Mucosa of gallbladder (tissue), 1 donor: Measurements from ENCODE around the gene ITGB1. TPM values are rescaled to one million over a fixed set of nuclear protein-coding genes. Genes with fewer than 3 reads are reported as not detected.

Experiments
- DNase-seq: peaks from one replicate; pipeline ENCODE4 v3.0.0-alpha.2; 2020; ENCODE audit warnings: low spot score
- total RNA-seq: library from RNA; stranded (reverse); gene quantifications from one replicate; pipeline ENCODE4 v1.2.1, GENCODE V29; 2021
- donor health status: DM: no; HTN: no; CAD: no.

ITGB1 gene
- total RNA-seq, 1 donor from 2014 or later = 596 TPM

DNA sequence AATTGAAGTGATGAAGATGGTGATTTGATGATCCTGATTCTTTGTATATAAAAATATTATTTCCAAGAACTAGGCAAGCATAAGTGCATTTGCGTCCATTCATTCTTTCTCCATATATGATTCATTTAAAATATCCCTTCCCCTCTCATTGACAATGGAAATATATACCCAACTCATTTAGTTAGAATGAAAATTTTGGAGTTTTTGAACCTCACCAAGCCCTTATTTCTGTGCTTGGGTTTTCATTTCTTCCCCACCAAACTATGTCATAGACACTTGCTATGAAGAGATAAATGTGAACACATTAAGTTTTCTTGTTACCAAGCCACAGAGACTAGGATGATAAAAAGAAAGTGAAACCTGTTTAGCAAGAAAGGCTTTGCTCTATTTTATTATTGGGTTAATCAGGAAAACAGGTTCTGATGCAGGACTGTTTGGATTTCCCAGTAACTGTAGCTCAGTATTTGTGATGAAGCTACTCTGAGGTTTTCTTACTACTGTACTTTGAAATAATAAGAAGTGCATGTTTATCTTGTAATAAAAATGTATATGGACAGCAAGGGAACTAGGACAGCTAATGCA is 68.3 kb downstream of the ITGB1 start:
- DNase-seq = no peak

DNA sequence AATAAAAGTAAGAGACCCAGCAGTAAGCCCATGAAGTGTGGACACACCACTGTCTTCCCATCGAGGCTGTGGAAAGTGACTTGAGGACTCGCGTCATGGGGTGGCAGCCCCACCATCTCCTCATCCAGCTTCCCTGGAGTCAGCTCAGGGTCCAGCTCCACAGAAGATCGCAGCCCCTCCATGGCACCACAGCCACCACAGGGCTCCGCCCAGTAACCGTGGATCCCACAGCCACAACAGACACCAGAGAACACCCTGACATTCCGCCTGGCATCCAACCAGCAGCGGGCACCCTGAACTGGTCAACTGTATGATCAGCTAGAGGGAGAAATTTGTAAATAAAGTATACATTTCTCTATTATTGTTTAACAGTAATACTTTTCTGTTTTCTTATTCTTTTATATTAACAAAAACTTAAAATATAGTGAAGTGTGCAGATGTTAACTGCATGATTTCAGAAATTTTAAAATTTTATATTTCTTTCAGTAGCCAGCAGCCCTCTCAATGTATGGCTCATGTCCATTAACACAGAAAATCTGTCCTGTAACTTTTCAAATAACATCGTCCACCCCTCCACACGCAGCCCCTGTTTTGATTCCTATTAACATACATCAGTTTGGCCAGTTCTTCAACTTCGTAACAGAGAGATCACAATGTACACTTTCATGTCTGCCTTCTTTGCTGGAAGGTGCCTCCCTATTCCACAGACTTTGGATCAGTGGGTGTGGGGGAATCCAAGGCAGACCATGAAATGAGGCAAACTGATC is 69.7 kb downstream of the ITGB1 start:
- DNase-seq = no peak

DNA sequence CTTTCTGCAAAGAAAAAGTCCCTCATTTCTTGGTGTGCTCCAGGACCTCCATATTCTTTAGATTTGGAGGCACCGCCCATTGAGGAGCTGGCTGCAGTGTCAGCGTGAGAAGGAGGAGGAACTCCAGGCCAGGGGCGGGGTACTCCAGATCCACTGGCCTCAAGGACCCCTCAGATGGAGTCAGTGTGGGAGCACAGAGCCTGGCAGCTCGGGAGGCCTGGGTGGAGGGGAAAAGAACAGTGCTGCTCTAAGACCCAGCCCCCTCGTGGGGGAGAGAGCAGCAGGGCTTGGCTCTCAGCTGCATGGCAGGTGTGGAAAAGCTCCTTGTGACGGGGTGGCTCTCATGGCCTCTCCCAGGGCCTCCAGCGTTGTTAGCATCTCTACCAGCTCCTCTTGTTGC is 70.5 kb downstream of the ITGB1 start:
- DNase-seq = no peak

GRCh38 chr10:32882076-32882475 is 76.0 kb downstream of the ITGB1 start:
- no peak for DNase-seq

DNA sequence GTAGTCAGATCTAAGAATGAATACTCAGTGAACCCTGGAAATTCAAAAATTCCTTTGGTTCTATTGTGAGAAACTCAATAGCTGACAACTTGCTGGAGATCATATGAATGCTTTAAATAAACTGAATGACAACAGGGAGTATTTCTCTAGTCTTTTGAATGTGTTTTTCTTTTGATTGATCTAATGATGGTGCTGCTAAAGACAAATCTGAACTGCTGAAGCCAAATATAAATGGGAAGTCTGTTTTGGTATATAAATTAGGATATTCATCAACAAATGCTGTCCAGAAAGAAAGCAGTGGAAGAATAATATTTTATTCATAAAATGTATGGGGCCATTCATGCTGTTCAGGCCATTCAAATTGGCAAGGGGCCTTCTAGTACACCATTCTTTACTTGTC is 79.4 kb downstream of the ITGB1 start:
- DNase-seq = no peak

- no peak for DNase-seq
Measured at GRCh38 chr10:32877915-32878314, 80.1 kb downstream of the ITGB1 start.

DNA sequence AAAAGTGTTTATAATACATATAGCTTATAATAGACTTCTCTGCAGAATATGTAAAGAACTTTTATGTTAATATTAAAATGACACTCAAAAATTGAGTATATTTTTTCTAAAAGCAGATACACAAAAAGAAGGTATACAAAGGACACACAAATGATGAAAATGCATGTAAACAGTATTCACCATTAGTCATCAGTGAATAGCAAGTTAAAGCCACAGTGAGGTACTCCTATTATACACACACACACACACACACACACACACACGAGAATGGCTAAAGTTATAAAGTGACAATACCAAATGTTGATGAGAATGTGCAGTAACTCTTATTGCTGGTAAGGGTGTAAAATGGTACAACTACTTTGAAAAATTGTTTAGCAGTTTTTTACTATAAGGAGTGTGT is 92.9 kb downstream of the ITGB1 start:
- DNase-seq = no peak

DNA sequence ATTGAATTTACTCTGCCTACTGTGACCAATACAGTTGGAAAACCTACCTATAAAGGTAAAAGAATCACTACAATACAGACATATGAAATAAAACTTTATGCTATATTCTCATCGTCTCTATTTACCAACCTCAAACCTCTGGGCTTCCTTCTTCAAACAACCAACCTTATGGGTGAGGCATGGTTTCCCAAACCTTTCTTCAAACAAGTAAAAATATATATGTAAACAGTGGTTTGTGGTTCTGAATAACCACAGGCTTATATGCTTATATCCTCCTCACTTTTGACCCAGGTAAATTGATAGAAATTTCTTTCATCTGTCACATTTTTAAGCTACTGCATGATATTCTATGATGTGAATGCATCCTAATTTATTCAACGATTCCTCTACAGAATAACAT is 103.6 kb downstream of the ITGB1 start:
- DNase-seq = no peak

DNA sequence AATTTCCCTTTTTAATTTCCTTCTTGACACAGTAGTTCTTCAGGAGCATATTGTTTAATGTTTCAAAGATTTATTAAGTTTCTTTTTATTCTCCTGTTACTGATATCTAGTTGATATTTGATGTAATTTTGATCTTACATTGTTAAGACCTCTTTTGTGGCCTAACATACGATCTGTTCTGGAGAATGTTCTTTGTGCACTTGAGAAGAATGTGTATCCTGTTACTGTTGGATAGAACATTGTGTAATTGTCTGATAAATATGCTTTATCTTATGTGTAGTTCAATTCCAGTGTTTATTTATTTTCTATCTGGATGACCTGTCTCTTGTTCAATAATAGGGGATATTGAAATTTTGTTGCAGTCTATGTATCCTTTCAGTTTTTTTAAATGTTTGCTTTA is 106.7 kb downstream of the ITGB1 start:
- DNase-seq = no peak
